ENCODE data around the gene UQCC5. TPM values are rescaled to one million over a fixed set of nuclear protein-coding genes. Genes with fewer than 3 reads are reported as not detected.

UQCC5 gene
- total RNA-seq, 1 donor from 2014 or later, result 12.7 TPM

DNA sequence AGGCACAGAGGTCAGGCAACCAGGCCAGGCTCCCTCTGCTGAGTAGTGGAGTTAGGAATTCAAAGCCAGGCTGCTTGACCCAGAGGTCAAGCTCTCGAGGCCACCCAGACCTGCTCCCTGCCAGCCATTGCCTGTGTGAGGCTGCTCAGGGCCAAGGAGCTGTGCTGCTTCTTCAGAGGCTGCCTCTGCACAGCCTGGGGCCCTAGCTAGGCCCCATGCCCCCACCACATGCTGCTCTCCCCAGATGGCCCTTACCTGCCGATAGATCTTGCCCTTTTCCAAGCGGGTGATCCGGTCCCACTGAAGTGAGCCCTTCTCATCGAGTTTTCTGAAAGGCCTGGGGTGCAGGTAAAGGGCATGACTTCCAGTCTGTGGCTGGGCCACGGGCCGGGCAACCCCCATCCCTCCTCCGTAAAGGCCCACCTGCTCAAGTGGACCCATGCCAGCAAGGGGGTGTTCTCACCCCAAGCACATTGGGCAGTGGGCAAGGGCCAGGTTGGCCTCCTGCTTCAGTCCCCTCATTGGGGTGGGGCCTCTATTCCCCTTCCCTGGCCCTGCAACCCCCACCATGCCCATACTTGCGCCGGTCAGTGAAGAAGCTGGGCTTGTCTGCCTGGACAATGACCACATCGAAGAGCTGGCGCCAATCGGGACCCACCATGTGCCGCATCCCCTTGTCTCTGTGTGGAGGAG lies 9.2 kb upstream of the UQCC5 start:
- Mint-ChIP-seq H3K9me3 (no peaks in the 10 kb centered on the region), H3K27me3 (ENCODE audit: low read depth) (no peaks in the 10 kb centered on the region), H3K4me1 (peaks cover 30% of the 10 kb centered on the region), H3K4me3 (no peak overlapping the region), H3K27ac (no peak overlapping the region), H3K36me3 (peaks cover 10% of the 10 kb centered on the region)
- peak in 1 of 2 experiments; percentile 16 for DNase-seq (ENCODE audit: low spot score in 2 of 2, unreplicated experiment in 2 of 2)
- TF ChIP-seq, protein P1, sequence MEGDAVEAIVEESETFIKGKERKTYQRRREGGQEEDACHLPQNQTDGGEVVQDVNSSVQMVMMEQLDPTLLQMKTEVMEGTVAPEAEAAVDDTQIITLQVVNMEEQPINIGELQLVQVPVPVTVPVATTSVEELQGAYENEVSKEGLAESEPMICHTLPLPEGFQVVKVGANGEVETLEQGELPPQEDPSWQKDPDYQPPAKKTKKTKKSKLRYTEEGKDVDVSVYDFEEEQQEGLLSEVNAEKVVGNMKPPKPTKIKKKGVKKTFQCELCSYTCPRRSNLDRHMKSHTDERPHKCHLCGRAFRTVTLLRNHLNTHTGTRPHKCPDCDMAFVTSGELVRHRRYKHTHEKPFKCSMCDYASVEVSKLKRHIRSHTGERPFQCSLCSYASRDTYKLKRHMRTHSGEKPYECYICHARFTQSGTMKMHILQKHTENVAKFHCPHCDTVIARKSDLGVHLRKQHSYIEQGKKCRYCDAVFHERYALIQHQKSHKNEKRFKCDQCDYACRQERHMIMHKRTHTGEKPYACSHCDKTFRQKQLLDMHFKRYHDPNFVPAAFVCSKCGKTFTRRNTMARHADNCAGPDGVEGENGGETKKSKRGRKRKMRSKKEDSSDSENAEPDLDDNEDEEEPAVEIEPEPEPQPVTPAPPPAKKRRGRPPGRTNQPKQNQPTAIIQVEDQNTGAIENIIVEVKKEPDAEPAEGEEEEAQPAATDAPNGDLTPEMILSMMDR (IDR thresholded peaks at IDR 0.05; ENCODE audit: unreplicated experiment), result no peak

- no peak overlapping the region for H3K4me3 Mint-ChIP-seq
- peaks cover 35% of the 10 kb centered on the region for H3K4me1 Mint-ChIP-seq
- no peak for DNase-seq (ENCODE audit: low spot score in 2 of 2, unreplicated experiment in 2 of 2)
- no peaks in the 10 kb centered on the region for H3K9me3 Mint-ChIP-seq
- no peaks in the 10 kb centered on the region for H3K27me3 Mint-ChIP-seq (ENCODE audit: low read depth)
- no peak overlapping the region for H3K27ac Mint-ChIP-seq
- peaks cover 10% of the 10 kb centered on the region for H3K36me3 Mint-ChIP-seq
- TF ChIP-seq, protein P1 (IDR thresholded peaks at IDR 0.05; ENCODE audit: unreplicated experiment), result no peak
Measured at GRCh38 chr3:52527732-52528585, 8.4 kb upstream of the UQCC5 start.

- DNase-seq (ENCODE audit: low spot score in 2 of 2, unreplicated experiment in 2 of 2), result no peak
Measured at GRCh38 chr3:52528586-52529375, 7.6 kb upstream of the UQCC5 start.

DNA sequence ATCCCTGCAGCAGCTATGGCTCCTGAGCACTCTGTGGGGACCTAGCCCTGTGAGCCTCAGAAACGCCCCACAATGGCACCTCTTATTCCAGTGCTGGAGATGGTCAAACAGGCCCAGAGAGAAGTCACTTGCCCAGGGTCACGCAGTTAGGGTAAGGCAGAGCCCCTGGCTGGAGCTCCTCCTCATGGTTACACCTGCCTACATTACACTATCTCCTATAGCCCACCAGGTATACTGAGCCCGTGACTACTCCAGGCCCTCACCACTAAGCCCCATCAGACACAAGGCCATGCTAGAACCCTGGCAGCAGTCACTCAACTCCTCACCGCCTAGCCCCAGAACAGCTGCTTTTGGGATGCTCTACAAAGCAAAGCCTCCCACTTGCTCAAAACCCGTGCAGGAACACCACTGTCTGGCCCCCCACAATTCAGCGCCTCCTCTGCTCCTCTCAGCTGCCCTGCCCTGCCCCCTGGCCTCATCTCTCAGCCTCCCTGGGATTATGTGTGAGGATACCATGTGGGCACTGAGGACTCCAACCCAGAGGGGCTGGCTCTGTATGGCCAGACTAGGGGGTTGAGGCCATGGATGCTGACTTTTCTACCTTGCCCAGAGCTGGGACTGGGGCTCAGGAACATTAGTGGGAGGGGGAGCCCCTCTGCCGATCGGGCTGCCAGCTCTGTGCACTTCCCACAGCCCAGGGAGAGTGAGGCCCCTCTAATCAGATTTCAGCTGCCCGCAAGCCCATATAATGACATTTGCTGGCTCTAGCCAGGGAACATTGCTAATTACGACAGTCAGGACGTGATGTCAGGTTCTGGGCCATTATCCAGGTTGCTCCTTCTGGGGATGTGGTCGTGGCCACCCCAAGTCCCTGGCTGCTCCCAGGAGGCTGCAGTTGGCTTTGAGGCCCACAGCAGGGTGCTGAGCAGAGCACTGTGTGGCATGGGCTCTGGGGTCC lies 6.8 kb upstream of the UQCC5 start:
- no peaks in the 10 kb centered on the region for H3K27me3 Mint-ChIP-seq (ENCODE audit: low read depth)
- H3K27ac Mint-ChIP-seq, result peak overlapping the region; percentile 31
- no peak overlapping the region for H3K4me3 Mint-ChIP-seq
- no peaks in the 10 kb centered on the region for H3K9me3 Mint-ChIP-seq
- no peak for DNase-seq (ENCODE audit: low spot score in 2 of 2, unreplicated experiment in 2 of 2)
- peaks cover 3% of the 10 kb centered on the region for H3K36me3 Mint-ChIP-seq
- TF ChIP-seq, protein P1 (IDR thresholded peaks at IDR 0.05; ENCODE audit: unreplicated experiment), result no peak
- peaks cover 37% of the 10 kb centered on the region for H3K4me1 Mint-ChIP-seq

More at GRCh38 chr3:52528586-52529375, 7.6 kb upstream of the UQCC5 start:
- Mint-ChIP-seq H3K4me3 (no peak overlapping the region), H3K27me3 (ENCODE audit: low read depth) (no peaks in the 10 kb centered on the region), H3K36me3 (peaks cover 10% of the 10 kb centered on the region), H3K27ac (no peak overlapping the region), H3K4me1 (peaks cover 35% of the 10 kb centered on the region), H3K9me3 (no peaks in the 10 kb centered on the region)
- TF ChIP-seq, protein P1 (IDR thresholded peaks at IDR 0.05; ENCODE audit: unreplicated experiment), result no peak
